Epithelial cell of proximal tubule (primary cell): Measurements from ENCODE around the gene KCNQ1. TPM values are rescaled to one million over a fixed set of nuclear protein-coding genes. Genes with fewer than 3 reads are reported as not detected.

ENCODE experiments used
- DNase-seq: peaks from one replicate; pipeline ENCODE4 v3.0.0-alpha.2; 2011; ENCODE audit warnings: low read depth
- H3K4me3 ChIP-seq: 2 replicates; pipeline ENCODE4 v1.5.1; 2011; ENCODE audit warnings: low read depth, mild to moderate bottlenecking, low read length
- CTCF ChIP-seq: conservative IDR thresholded peaks from 2 replicates; pipeline ENCODE4 v1.5.1; 2012; ENCODE audit warnings: low read depth, mild to moderate bottlenecking, low read length
- total RNA-seq: library from RNA; depleted of rRNA; stranded (reverse); fragments of >200 nt; gene quantifications from 2 replicates; pipeline ENCODE4 v1.2.3, GENCODE V29; 2015

Gene KCNQ1
- total RNA-seq, 1 donor from 2014 or later: 0.46 TPM

DNA sequence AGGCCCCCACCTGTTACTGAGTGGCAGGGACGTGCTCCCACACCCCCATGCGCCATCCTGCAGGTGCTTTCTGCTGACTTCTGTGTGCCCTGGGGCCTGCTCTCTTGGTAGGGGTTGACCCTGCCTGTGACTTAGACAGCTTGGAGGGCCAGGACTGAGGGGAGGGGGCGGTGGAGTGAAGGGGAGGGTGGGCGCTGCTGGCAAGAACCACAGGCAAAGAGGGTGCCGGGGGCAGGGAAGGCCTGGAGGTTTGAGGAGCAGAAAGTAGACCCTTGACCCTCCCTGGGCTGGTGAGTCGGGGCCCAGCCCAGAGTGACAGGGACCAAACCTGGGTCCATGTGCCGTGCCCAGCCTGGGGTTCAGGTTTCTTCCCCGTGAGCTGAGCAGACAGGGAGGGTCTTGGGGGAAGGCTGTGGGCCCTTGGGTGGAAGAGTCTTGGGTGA, 17.8 kb downstream of the KCNQ1 start:
- H3K4me3 ChIP-seq: no peak overlapping the region
- no peak for TF ChIP-seq CTCF
- no peak for DNase-seq

DNA sequence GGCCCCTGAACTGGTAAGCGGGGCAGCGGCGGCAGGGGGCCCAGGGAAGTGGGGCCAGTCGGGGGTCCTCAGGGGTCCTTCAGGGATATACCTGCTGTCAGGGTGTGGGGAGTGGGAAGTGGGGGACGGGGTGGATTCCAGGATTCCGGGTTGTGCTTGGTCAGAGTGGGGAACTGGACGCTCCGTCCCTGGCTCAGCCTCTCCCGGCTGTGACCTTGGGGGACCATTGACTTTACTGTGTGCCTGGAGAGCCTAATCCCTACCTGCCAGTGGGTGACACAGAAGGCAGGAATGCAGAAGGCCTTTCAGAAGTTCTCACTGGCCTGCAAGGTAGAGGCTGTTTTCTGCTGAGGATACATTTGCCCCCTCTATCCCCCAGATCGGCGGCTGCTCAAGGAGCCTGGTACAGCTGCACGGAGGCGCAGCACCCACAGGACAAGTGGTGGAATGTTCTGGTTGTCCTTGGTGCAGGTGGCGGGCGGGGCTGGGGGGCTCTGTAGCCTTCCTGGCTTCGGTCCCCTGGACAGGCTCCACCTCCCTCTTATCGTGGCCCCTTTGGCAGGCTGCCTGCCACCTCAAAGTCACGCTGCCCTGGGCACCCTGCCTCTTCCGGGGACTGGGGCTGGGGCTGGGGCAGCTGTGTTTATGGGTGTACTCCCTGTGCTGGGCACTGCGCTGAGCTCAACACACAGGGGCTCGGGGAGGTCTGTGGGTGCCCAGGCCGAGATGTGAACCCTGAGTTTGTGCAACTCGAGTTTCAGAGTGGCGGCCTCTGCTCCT, 18.4 kb downstream of the KCNQ1 start:
- DNase-seq: no peak
- no peak for TF ChIP-seq CTCF
- no peak overlapping the region for H3K4me3 ChIP-seq

- TF ChIP-seq CTCF: no peak
- H3K4me3 ChIP-seq: no peak overlapping the region
- no peak for DNase-seq
Observed at GRCh38 chr11:2463766-2464277, 19.0 kb downstream of the KCNQ1 start.

GRCh38 chr11:2464451-2465165, 19.8 kb downstream of the KCNQ1 start:
- H3K4me3 ChIP-seq: no peak overlapping the region
- no peak for TF ChIP-seq CTCF
- no peak for DNase-seq

GRCh38 chr11:2465202-2466068, 20.6 kb downstream of the KCNQ1 start:
- H3K4me3 ChIP-seq: no peak overlapping the region
- no peak for DNase-seq
- no peak for TF ChIP-seq CTCF

DNA sequence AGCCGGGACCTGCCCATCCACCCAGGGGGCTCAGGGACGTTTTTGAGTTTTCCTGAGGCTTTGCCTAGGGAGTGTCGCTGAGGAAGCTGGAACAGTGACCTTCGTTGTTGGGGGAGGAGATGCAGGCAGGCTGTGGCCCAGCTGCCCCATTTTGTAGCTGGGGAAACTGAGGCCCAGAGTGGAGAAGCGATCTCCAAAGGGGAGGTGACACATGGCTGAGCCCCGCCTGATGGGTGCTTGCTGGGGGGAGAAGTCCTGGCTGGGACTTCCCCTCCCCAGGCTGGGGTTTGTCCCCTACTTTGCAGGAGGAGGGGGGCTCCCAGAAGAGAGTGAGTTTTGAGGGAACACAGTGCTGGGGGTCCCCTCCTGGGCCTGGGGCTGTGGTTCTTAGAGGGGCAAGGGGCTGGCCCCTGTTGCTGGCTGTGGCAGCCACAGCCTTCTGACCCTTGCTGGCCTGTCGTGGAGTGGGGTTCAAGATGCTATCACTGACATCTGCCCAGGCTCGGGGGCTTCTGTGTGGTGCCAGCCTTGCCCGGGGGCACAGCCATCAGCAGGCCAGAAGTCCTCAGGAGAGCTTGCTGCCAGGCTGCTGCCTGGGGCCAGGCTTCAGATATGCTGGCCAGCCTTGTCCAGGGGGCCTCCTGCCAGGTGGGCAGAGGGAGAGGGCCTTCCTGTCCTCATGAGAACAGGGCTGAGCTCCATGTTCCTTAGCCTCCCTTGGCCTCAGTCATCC, 21.4 kb downstream of the KCNQ1 start:
- no peak for TF ChIP-seq CTCF
- H3K4me3 ChIP-seq: no peak overlapping the region
- no peak for DNase-seq
